Measurements from ENCODE around the gene SIAH1. TPM values are rescaled to one million over a fixed set of nuclear protein-coding genes. Genes with fewer than 3 reads are reported as not detected.

Gene SIAH1
- polyA plus RNA-seq, 1 donor from 2014 or later = 96.6 TPM

GRCh38 chr16:48332978-48333377 is 52.2 kb downstream of the SIAH1 start:
- Histone ChIP-seq H3K27ac (ENCODE audit: low read length) (no peak overlapping the region), H3K9me3 (ENCODE audit: low read length) (no peaks in the 10 kb centered on the region), H4K20me1 (ENCODE audit: insufficient read depth) (no peaks in the 10 kb centered on the region), H3K9me2 (ENCODE audit: insufficient read depth, low read length) (no peaks in the 10 kb centered on the region), H3K27me3 (ENCODE audit: insufficient read depth, low read depth, low read length) (no peaks in the 10 kb centered on the region), H3K36me3 (ENCODE audit: insufficient read depth, low read length) (no peaks in the 10 kb centered on the region), H3F3A (ENCODE audit: insufficient read depth, low read length, poor library complexity, severe bottlenecking) (no peaks in the 10 kb centered on the region), H3K79me2 (replicated peaks; ENCODE audit: insufficient read depth, low read length) (no peaks in the 10 kb centered on the region), H3K4me3 (ENCODE audit: low read length) (no peak overlapping the region), H2AFZ (ENCODE audit: low read depth, low read length) (no peak overlapping the region), H3K4me2 (ENCODE audit: low read length) (no peak overlapping the region), H3K9ac (ENCODE audit: low read length) (no peak overlapping the region)
- TF ChIP-seq SMC3 (conservative IDR thresholded peaks at IDR 0.05; ENCODE audit: poor library complexity) (no peak), EZH2 (IDR thresholded peaks at IDR 0.05; ENCODE audit: borderline replicate concordance, insufficient read depth, low read length, poor library complexity, severe bottlenecking) (no peak), CTCF (IDR thresholded peaks at IDR 0.05; ENCODE audit: poor library complexity, severe bottlenecking) (no peak), EP300 (conservative IDR thresholded peaks at IDR 0.05; ENCODE audit: poor library complexity, severe bottlenecking) (no peak), RAD21 (conservative IDR thresholded peaks at IDR 0.05) (no peak), MXI1 (conservative IDR thresholded peaks at IDR 0.05; ENCODE audit: poor library complexity, severe bottlenecking) (no peak), REST (IDR thresholded peaks at IDR 0.05; ENCODE audit: borderline replicate concordance) (no peak), TAF1 (IDR thresholded peaks at IDR 0.05; ENCODE audit: low read depth) (no peak), POLR2AphosphoS5 (IDR thresholded peaks at IDR 0.05) (no peak)

GRCh38 chr16:48330841-48331192 is 54.4 kb downstream of the SIAH1 start:
- Histone ChIP-seq H3K27me3 (ENCODE audit: insufficient read depth, low read depth, low read length) (no peaks in the 10 kb centered on the region), H3K79me2 (replicated peaks; ENCODE audit: insufficient read depth, low read length) (no peaks in the 10 kb centered on the region), H2AFZ (ENCODE audit: low read depth, low read length) (no peak overlapping the region), H3F3A (ENCODE audit: insufficient read depth, low read length, poor library complexity, severe bottlenecking) (no peaks in the 10 kb centered on the region), H3K9me3 (ENCODE audit: low read length) (no peaks in the 10 kb centered on the region), H3K9me2 (ENCODE audit: insufficient read depth, low read length) (no peaks in the 10 kb centered on the region), H3K4me3 (ENCODE audit: low read length) (no peak overlapping the region), H3K9ac (ENCODE audit: low read length) (no peak overlapping the region), H3K4me2 (ENCODE audit: low read length) (no peak overlapping the region), H3K36me3 (ENCODE audit: insufficient read depth, low read length) (no peaks in the 10 kb centered on the region), H4K20me1 (ENCODE audit: insufficient read depth) (no peaks in the 10 kb centered on the region), H3K27ac (ENCODE audit: low read length) (no peak overlapping the region)
- no peak for TF ChIP-seq SMC3 (conservative IDR thresholded peaks at IDR 0.05; ENCODE audit: poor library complexity)
- TF ChIP-seq RAD21 (conservative IDR thresholded peaks at IDR 0.05) = no peak
- TF ChIP-seq EP300 (conservative IDR thresholded peaks at IDR 0.05; ENCODE audit: poor library complexity, severe bottlenecking) = no peak
- no peak for TF ChIP-seq REST (IDR thresholded peaks at IDR 0.05; ENCODE audit: borderline replicate concordance)
- no peak for TF ChIP-seq TAF1 (IDR thresholded peaks at IDR 0.05; ENCODE audit: low read depth)
- no peak for TF ChIP-seq POLR2AphosphoS5 (IDR thresholded peaks at IDR 0.05)
- no peak for TF ChIP-seq CTCF (IDR thresholded peaks at IDR 0.05; ENCODE audit: poor library complexity, severe bottlenecking)
- no peak for TF ChIP-seq EZH2 (IDR thresholded peaks at IDR 0.05; ENCODE audit: borderline replicate concordance, insufficient read depth, low read length, poor library complexity, severe bottlenecking)
- no peak for TF ChIP-seq MXI1 (conservative IDR thresholded peaks at IDR 0.05; ENCODE audit: poor library complexity, severe bottlenecking)

Data from neural cell (in vitro differentiated cells).